NK-92 treated with Interleukin-12 subunit alpha and Interleukin-12 subunit beta, amount 100 ng/mL, for 24 hours (cell line): ENCODE results near the gene PCDHGA12.
"Not testable (repeated sequence)": the region's sequence is repeated elsewhere in the genome, so short reads cannot be mapped to it uniquely, and the experiment has no call there.

Experiments
- DNase-seq: peaks from one replicate; lab custom pipeline; 2025; lab: John Stamatoyannopoulos, UW

Gene PCDHGA12

DNA sequence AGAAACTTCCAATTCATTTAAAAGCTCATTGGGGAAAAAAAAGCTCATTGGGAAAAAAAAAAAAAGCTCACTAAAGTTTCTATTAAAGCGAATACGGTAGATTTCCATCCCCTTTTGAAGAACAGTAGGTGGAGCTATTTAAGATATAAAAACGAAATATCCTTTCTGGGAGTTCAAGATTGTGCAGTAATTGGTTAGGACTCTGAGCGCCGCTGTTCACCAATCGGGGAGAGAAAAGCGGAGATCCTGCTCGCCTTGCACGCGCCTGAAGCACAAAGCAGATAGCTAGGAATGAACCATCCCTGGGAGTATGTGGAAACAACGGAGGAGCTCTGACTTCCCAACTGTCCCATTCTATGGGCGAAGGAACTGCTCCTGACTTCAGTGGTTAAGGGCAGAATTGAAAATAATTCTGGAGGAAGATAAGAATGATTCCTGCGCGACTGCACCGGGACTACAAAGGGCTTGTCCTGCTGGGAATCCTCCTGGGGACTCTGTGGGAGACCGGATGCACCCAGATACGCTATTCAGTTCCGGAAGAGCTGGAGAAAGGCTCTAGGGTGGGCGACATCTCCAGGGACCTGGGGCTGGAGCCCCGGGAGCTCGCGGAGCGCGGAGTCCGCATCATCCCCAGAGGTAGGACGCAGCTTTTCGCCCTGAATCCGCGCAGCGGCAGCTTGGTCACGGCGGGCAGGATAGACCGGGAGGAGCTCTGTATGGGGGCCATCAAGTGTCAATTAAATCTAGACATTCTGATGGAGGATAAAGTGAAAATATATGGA, at the start of gene PCDHGA12:
PCDHGA12 (plus strand) TSS at position 176 of the 782 bp plus-strand sequence; CDS start at position 429, 253 bp downstream.
- DNase-seq, result no peak

DNA sequence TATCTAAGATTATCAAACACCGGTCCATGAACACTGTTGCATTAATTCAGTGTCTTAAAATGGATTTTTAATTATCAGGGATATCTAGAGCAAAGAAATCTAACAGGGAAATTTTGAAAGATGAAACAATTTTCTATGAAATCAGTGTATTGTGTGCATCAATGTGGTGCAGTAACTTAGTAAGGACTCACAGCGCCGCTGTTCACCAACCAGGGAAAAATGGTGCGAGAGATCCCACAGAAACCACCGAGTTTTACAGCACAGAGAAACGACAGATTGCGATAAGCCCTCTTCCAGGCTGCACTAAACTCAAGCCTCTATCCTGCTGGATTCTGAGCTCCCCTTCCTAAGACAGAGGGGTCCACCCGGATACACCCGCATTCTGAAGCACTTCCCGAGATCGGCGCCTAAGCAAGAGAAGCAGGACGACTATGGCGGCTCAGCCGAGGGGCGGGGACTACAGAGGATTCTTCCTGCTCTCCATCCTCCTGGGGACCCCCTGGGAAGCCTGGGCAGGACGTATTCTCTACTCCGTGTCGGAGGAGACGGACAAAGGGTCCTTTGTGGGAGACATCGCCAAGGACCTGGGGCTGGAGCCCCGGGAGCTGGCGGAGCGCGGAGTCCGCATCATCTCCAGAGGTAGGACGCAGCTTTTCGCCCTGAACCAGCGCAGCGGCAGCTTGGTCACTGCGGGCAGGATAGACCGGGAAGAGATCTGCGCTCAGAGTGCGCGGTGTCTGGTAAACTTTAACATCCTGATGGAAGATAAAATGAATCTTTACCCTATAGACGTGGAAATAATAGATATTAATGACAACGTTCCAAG, 47.6 kb upstream of the PCDHGA12 start, which contains the start of gene PCDHGA7:
PCDHGA7 (plus strand) TSS at position 274 of the 826 bp plus-strand sequence; CDS start at position 432, 158 bp downstream.
- no peak for DNase-seq

DNA sequence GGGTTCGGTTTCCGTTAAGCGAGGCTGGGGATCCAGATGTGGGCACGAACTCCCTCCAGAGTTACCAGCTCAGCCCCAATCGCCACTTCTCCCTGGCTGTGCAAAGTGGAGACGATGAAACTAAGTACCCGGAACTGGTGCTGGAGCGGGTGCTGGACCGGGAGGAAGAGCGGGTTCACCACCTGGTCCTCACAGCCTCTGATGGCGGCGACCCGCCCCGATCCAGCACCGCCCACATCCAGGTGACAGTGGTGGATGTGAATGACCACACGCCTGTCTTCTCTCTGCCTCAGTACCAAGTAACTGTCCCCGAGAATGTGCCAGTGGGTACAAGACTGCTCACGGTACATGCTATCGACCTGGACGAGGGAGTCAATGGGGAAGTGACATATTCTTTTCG, 47.0 kb upstream of the PCDHGA12 start:
- DNase-seq, result no peak

DNA sequence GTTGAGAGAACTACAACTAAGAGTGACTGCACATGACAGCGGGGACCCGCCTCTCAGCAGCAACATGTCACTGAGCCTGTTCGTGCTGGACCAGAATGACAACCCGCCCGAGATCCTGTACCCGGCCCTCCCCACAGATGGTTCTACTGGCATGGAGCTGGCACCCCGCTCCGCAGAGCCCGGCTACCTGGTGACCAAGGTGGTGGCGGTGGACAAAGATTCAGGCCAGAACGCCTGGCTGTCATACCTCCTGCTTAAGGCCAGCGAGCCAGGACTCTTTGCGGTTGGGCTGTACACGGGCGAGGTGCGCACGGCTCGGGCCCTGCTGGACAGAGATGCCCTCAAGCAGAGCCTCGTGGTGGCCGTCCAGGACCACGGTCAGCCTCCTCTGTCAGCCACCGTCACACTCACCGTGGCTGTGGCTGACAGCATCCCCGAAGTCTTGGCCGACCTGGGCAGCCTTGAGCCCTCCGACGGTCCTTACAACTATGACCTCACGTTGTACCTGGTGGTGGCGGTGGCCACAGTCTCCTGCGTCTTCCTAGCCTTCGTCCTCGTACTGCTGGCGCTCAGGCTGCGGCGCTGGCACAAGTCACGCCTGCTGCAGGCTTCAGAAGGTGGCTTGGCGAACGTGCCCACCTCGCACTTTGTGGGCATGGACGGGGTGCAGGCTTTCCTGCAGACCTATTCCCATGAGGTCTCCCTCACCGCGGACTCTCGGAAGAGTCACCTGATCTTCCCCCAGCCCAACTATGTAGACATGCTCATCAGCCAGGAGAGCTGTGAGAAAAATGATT, 45.6 kb upstream of the PCDHGA12 start:
- no peak for DNase-seq

DNA sequence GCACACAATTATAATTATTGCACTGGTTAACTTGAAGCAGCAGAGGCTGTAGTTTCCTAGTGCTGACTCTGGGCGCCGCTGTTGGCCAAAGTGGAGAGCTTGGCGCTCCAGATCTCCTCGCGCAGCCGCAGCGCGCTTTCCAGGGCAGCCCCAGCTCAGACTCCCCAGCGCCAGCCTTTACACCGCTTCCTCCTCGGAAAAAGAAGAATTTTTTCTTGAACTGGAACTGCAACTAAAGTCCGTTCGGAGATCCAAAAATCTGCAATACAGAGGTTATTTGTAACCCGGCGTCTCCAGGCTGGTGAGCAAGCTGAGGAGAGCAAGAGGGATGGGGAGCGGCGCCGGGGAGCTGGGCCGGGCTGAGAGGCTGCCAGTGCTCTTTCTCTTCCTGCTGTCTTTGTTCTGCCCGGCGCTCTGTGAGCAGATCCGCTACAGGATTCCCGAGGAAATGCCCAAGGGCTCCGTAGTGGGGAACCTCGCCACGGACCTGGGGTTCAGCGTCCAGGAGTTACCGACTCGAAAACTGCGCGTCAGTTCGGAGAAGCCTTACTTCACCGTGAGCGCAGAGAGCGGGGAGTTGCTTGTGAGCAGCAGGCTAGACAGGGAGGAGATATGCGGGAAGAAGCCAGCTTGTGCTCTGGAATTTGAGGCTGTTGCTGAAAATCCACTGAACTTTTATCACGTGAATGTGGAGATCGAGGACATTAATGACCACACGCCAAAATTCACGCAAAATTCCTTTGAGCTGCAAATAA, 42.6 kb upstream of the PCDHGA12 start, which contains the start of gene PCDHGB4:
PCDHGB4 (plus strand) TSS at position 142 of the 755 bp plus-strand sequence; CDS start at position 329, 187 bp downstream.
- not testable (repeated sequence) for DNase-seq

DNA sequence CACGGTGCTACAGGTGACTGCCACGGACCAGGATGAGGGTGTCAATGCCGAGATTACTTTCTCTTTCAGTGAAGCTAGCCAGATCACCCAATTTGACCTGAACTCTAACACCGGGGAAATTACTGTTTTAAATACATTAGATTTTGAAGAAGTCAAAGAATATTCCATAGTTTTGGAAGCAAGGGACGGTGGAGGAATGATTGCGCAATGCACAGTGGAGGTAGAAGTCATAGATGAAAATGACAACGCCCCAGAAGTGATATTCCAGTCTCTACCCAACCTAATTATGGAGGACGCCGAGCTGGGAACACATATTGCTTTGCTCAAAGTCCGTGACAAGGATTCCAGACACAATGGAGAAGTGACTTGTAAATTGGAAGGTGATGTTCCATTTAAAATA, 41.6 kb upstream of the PCDHGA12 start:
- no peak for DNase-seq

DNA sequence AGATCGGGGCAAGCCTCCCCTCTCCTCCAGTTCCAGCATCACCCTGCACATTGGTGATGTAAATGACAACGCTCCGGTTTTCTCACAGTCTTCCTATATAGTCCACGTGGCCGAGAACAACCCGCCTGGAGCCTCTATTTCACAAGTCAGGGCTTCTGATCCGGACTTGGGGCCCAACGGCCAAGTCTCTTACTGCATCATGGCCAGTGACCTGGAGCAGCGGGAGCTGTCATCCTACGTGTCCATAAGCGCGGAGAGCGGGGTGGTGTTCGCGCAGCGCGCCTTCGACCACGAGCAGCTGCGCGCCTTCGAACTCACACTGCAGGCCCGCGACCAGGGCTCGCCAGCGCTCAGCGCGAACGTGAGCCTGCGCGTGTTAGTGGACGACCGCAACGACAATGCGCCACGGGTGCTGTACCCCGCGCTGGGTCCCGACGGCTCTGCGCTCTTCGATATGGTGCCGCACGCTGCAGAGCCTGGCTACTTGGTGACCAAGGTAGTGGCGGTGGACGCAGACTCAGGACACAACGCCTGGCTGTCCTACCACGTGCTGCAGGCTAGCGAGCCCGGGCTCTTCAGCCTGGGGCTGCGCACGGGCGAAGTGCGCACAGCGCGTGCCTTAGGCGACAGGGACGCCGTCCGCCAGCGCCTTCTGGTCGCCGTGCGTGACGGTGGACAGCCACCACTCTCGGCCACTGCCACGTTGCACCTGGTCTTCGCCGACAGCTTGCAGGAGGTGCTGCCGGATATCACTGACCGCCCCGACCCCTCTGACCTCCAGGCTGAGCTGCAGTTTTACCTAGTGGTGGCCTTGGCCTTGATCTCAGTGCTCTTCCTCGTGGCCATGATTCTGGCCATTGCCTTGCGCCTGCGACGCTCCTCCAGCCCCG, 40.9 kb upstream of the PCDHGA12 start:
- no peak for DNase-seq

DNA sequence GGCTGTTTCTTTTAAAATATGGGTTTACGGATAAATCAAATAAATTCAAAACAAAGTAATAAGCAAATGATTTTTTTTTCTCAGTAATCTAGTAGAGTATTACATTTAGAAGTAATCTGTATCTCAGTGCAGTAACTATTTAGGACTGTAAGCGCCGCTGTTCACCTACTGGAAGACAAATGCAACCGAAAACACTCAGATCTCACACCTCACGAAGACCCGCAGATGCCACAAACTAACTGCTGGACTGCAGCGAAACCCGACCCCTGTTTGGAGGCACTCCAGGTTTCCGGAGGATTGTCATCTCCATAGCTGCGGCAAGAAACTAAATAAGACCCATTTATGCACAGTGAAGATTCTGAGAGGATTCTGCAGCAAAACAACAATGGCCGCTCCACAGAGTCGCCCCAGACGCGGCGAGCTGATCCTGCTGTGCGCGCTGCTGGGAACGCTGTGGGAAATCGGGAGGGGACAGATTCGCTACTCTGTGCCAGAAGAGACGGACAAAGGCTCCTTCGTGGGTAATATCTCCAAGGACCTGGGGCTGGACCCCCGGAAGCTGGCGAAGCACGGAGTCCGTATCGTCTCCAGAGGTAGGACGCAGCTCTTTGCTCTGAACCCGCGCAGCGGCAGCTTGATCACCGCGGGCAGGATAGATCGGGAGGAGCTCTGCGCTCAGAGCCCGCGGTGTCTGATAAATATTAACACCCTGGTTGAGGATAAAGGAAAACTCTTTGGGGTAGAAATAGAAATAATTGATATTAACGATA, 37.7 kb upstream of the PCDHGA12 start, which contains the start of gene PCDHGA8:
PCDHGA8 (plus strand) TSS at position 205 of the 770 bp plus-strand sequence; CDS start at position 386, 181 bp downstream.
- no peak for DNase-seq

DNA sequence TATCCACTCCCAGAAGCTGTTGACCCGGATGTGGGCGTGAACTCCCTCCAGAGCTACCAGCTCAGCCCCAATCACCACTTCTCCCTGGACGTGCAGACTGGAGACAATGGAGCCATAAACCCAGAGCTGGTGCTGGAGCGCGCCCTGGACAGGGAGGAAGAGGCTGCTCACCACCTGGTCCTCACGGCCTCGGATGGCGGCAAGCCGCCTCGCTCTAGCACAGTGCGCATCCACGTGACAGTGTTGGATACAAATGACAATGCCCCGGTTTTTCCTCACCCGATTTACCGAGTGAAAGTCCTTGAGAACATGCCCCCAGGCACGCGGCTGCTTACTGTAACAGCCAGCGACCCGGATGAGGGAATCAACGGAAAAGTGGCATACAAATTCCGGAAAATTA, 37.0 kb upstream of the PCDHGA12 start:
- no peak for DNase-seq

DNA sequence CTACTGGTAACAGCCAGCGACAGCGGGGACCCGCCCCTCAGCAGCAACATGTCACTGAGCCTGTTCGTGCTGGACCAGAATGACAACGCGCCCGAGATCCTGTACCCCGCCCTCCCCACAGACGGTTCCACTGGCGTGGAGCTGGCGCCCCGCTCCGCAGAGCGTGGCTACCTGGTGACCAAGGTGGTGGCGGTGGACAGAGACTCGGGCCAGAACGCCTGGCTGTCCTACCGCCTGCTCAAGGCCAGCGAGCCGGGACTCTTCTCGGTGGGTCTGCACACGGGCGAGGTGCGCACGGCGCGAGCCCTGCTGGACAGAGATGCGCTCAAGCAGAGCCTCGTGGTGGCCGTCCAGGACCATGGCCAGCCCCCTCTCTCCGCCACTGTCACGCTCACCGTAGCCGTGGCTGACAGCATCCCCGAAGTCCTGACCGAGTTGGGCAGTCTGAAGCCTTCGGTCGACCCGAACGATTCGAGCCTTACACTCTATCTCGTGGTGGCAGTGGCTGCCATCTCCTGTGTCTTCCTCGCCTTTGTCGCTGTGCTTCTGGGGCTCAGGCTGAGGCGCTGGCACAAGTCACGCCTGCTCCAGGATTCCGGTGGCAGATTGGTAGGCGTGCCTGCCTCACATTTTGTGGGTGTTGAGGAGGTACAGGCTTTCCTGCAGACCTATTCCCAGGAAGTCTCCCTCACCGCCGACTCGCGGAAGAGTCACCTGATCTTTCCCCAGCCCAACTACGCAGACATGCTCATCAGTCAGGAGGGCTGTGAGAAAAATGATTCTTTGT, 35.7 kb upstream of the PCDHGA12 start:
- DNase-seq, result not testable (repeated sequence)

DNA sequence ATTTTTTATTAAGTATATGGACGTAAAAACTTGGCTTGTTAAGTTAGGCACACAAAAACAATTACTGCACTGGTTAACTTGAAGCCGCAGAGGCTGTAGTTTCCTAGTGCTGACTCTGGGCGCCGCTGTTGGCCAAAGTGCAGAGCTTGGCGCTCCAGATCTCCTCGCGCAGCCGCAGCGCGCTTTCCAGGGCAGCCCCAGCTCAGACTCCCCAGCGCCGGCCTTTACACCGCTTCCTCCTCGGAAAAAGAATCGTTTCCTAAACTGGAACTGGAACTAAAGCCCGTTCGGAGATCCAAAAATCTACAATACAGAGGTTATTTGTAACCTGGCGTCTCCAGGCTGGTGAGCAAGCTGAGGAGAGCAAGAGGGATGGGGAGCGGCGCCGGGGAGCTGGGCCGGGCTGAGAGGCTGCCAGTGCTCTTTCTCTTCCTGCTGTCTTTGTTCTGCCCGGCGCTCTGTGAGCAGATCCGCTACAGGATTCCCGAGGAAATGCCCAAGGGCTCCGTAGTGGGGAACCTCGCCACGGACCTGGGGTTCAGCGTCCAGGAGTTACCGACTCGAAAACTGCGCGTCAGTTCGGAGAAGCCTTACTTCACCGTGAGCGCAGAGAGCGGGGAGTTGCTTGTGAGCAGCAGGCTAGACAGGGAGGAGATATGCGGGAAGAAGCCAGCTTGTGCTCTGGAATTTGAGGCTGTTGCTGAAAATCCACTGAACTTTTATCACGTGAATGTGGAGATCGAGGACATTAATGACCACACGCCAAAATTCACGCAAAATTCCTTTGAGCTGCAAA, 32.4 kb upstream of the PCDHGA12 start, which contains the start of gene PCDHGB5:
PCDHGB5 (plus strand) TSS at position 192 of the 796 bp plus-strand sequence; CDS start at position 373, 181 bp downstream.
- DNase-seq, result not testable (repeated sequence)

DNA sequence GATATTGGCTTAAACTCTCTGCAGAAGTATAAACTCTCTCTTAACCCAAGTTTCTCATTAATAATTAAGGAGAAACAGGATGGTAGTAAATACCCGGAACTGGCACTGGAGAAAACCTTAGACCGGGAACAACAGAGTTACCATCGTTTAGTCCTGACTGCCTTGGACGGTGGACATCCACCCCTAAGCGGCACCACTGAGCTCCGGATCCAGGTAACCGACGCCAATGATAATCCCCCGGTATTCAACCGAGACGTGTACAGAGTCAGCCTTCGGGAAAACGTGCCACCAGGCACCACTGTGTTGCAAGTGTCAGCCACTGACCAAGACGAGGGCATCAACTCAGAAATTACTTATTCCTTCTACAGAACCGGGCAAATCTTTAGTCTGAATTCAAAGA, 31.7 kb upstream of the PCDHGA12 start:
- DNase-seq, result no peak

DNA sequence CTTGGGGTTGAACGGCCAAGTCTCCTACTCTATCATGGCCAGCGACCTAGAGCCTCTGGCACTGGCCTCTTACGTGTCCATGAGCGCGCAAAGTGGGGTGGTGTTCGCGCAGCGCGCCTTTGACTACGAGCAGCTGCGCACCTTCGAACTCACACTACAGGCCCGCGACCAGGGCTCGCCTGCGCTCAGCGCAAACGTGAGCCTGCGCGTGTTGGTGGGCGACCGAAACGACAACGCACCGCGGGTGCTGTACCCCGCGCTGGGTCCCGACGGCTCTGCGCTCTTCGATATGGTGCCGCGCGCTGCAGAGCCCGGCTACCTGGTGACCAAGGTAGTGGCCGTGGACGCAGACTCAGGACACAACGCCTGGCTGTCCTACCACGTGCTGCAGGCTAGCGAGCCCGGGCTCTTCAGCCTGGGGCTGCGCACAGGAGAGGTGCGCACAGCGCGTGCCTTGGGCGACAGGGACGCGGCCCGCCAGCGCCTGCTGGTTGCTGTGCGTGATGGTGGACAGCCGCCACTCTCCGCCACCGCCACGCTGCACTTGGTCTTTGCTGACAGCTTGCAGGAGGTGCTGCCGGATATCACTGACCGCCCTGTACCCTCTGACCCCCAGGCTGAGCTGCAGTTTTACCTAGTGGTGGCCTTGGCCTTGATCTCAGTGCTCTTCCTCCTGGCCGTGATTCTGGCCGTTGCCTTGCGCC, 30.6 kb upstream of the PCDHGA12 start:
- DNase-seq, result no peak

DNA sequence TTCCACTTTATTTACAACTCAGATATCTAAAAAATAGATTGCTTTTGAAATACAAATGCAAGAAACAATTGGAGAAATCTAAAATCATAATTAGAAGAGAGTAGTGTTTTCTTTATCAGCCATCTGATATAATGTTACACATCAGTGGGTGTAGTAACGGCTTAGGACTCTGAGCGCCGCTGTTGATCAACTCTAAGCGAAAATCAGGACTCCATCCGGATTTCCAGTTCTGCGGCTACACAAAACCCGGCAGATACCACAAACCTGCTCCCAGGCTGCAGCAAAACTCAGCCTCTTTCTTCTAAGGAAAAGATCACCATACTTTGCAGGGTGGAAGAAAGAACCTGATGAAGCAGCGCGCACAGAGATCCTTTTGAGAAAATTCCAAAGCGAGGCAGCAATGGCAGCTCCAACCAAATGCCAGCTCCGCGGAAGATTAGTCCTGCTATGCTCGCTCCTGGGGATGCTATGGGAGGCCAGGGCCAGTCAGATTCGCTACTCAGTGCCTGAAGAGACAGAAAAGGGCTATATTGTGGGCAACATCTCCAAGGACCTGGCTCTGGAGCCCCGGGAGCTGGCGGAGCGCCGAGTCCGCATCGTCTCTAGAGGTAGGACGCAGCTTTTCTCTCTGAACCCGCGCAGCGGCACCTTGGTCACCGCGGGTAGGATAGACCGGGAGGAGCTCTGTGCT, 27.6 kb upstream of the PCDHGA12 start, which contains the start of gene PCDHGA9:
PCDHGA9 (plus strand) TSS at position 226 of the 691 bp plus-strand sequence; CDS start at position 401, 175 bp downstream.
- no peak for DNase-seq

DNA sequence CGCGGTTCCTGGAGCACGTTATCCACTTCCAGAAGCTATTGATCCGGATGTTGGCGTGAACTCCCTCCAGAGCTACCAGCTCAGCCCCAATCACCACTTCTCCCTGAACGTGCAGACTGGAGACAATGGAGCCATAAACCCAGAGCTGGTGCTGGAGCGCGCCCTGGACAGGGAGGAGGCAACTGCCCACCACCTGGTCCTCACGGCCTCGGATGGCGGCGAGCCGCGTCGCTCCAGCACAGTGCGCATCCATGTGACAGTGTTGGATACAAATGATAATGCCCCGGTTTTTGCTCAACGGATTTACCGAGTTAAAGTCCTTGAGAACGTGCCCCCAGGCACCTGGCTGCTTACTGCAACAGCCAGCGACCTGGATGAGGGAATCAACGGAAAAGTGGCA, 26.9 kb upstream of the PCDHGA12 start:
- no peak for DNase-seq
